Measurements from ENCODE around the gene EDA.
A peak's percentile ranks its signal among the peaks of the same experiment; 100 is the strongest.
"Not testable (repeated sequence)": the region's sequence is repeated elsewhere in the genome, so short reads cannot be mapped to it uniquely, and the experiment has no call there.

The EDA gene

GRCh38 chrX:69959712-69960111 is 343.8 kb downstream of the EDA start:
- no peak for DNase-seq (ENCODE audit: low spot score)

- DNase-seq (ENCODE audit: low spot score): no peak
Observed at GRCh38 chrX:69961365-69962072, 345.6 kb downstream of the EDA start.

- no peak for DNase-seq (ENCODE audit: low spot score)
Observed at GRCh38 chrX:69968950-69969349, 353.0 kb downstream of the EDA start.

DNA sequence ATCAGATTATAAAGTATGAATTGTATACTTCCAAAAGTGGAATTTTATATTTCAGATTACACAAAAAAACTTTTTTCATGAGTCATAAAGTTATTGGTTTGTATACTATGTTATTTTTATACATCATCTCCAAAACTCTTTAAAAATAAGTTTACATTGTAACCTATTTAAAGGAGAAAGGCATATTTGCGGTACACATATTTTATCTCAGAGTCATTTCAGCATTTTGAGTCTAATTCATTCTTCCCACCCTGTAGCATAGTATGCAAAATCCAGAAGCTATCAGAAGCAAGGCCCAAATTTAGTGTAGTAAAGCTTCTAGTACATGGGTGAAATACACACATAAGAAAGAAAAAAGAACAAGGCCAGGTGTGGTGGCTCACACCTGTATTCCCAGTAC is 353.5 kb downstream of the EDA start:
- DNase-seq (ENCODE audit: low spot score): no peak

- DNase-seq (ENCODE audit: low spot score): no peak
Observed at GRCh38 chrX:69987691-69988090, 371.8 kb downstream of the EDA start.

DNA sequence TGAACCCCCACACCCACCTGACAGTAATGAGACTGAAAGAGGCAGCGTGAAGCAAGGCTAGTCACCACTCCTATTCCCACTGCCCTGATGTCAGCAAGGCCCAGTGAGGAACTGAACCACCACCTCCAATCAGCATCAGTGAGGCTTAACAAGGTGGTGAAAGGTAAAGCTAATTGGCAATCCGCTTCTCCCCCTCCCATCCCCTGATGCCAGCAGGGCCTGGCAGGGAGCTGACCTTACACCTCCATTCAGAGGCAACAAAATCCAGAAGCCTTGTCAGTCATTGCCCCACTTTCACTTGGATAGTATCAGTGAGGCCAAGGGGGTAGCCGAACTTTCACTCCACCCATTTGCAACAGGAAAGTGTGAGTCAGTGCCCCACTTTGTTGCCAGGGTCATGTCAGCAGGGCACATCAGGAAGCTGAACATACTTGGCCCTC is 373.1 kb downstream of the EDA start:
- DNase-seq (ENCODE audit: low spot score): peak; percentile 19

GRCh38 chrX:69991685-69992084 is 375.8 kb downstream of the EDA start:
- DNase-seq (ENCODE audit: low spot score): no peak

DNA sequence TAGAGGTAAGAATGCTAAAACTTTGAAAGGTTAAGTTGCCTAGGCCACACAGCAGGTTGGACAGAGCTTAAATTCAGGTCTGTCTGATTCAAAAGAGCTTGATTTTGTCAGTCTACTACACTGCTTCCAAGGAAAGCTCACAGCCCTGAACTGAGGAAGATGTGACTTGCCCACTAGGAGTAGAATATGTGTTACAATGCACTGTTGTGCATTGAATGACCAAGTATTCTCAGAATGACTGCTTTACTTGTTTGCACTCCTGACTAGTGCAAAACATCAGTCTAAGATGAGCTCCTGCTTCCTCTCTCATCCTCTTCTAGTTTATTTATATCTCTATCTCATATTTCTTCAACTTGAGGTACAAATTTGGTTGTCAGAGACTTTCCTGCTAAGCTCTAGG is 377.6 kb downstream of the EDA start:
- no peak for DNase-seq (ENCODE audit: low spot score)

- no peak for DNase-seq (ENCODE audit: low spot score)
Observed at GRCh38 chrX:69995362-69996112, 379.6 kb downstream of the EDA start.

DNA sequence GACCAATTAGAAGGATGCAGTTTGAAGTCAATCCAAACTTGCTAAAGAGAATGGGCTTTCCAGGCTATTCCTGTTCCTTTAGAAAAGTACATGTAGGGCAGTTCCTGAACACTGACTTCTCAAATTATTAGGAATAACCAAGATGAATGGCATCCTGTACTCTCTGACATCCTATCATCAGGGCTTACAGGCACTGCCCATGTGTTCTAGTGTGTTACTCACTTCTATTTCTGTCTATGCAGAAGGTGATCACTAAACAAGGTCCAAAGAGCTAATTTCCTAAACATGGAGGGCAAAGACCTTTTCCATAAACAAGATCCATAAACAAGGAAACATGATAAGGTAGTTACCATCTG is 380.2 kb downstream of the EDA start:
- no peak for DNase-seq (ENCODE audit: low spot score)

DNA sequence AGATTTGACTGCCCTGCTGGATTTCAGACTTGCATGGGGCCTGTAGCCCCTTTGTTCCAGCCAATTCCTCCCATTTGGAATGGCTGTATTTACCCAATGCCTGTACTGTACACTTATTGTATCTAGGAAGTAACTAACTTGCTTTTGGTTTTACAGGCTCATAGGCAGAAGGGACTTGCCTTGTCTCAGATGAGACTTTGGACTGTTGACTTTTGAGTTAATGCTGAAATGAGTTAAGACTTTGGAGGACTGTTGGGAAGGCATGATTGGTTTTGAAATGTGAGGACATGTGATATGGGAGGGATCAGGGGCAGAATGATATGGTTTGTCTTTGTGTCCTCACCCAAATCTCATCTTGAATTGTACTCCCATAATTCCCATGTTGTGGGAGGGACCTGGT is 382.4 kb downstream of the EDA start:
- not testable (repeated sequence) for DNase-seq (ENCODE audit: low spot score)

GRCh38 chrX:70001269-70001668 is 385.4 kb downstream of the EDA start:
- no peak for DNase-seq (ENCODE audit: low spot score)

GRCh38 chrX:70001708-70002341 is 385.9 kb downstream of the EDA start:
- no peak for DNase-seq (ENCODE audit: low spot score)

GRCh38 chrX:70007946-70008345 is 392.0 kb downstream of the EDA start:
- DNase-seq (ENCODE audit: low spot score): no peak

- no peak for DNase-seq (ENCODE audit: low spot score)
Observed at GRCh38 chrX:70009049-70009448, 393.1 kb downstream of the EDA start.

DNA sequence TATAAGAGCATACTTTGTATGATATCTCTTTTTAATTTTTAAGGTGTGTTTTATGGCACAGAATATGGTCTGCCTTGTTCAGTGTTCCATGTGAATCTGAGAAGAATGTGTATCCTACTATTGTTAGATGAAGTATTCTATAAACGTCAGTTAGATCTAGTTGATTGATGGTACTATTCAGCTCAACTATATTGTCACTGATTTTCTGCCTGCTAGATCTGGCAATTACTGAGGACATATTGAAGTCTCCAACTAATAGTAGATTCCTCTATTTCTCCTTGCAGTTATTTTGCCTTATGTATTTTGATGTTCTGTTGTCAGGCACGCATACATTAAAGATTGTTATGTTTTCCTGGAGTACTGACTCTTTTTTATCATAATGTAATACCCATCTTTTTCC is 394.1 kb downstream of the EDA start:
- DNase-seq (ENCODE audit: low spot score): no peak

DNA sequence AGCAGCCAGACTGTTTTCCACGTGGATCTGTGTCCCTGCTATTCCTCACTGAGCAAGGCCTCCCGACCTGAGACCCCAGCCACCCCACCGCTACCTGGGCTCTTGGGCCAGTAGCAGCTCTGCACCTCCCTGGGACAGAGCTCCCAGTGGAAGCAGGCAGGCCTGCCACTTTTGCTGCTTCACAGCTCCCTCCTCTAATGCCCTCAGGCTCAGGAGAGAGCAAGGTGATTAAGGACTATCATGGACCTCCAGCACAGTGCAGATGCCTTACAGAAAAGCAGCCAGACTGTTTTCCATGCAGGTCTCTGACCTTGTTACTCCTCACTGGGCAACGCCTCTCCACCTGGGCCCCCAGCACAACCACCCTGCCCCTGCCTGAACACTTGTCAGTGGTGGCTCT is 396.8 kb downstream of the EDA start:
- no peak for DNase-seq (ENCODE audit: low spot score)

DNA sequence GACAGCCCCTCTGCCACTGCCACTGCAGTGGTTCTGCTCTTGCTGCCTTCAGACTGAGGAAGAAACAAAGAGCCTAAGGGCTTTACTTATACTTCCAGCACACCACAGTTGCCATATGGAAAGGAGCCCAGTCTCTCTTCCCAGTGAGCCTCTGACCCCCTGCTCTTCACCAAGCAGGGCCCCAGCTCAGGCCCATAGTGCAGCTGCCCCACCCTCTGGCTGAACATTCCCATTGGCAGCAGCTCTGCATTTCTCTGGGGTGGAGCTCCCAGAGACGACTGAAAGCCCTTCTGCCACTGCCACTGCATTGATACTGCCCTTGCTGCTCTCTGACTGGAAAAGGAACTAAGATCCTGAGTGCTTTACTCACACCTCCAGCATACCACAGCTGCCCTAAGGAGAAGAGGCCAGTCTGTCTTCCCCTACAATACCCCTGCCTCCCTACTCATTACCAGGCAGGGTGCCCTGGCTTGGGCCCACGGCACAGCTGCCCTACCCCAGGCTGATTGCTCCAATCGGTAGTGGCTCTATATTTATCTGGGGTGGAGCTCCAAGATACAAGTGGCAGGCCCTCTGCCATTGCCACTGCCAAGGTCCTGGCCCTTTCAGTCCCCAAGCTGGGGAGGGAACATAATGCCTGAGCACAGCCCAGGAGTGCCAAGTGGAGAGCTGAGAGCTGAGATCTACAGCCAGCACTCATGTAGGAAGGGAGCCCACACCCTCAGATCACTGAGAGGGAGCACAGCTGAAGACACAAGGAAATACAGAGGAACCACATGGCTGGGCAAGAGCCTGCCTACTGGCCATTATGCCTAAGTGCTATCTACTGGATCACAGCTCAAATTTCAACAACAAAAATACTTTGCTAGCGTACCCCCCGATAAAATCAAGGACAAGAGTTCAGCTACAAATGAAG is 397.8 kb downstream of the EDA start:
- no peak for DNase-seq (ENCODE audit: low spot score)

DNA sequence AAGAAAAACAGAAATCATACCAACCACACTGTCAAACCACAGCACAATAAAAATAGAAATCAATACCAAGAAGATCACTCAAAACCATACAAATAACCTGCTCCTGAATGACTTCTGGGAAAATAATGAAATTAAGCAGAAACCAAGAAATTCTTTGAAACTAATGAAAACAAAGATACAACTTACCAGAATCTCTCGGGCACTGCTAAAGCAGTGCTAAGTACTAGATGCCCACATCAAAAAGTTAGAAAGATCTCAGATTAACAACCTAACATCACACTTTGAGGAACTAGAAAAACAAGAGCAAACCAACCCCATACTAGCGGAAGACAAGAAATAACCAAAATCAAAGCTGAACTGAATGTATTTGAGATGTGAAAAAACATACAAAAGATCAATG is 400.6 kb downstream of the EDA start:
- no peak for DNase-seq (ENCODE audit: low spot score)

- no peak for DNase-seq (ENCODE audit: low spot score)
Observed at GRCh38 chrX:70022616-70023015, 406.7 kb downstream of the EDA start.

DNA sequence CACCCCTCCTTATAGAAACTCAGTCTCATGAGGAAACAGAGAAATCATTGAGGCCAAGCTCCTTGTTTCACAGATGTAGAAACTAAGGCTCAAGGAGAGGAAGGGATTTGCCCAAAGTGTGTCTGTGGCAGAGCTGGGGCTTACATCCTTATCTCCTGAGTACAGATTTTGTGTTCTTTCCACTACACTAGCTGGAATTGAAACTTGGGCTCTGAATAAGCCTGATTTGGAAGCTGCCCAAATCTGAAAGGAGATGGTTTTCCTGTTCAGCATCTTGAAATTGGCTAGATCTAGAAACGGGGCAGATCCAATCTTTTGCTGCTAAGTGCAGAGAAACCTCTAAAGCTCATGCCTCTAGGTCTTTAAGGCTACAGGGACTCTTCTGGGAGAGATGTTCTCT is 409.6 kb downstream of the EDA start:
- no peak for DNase-seq (ENCODE audit: low spot score)

DNA sequence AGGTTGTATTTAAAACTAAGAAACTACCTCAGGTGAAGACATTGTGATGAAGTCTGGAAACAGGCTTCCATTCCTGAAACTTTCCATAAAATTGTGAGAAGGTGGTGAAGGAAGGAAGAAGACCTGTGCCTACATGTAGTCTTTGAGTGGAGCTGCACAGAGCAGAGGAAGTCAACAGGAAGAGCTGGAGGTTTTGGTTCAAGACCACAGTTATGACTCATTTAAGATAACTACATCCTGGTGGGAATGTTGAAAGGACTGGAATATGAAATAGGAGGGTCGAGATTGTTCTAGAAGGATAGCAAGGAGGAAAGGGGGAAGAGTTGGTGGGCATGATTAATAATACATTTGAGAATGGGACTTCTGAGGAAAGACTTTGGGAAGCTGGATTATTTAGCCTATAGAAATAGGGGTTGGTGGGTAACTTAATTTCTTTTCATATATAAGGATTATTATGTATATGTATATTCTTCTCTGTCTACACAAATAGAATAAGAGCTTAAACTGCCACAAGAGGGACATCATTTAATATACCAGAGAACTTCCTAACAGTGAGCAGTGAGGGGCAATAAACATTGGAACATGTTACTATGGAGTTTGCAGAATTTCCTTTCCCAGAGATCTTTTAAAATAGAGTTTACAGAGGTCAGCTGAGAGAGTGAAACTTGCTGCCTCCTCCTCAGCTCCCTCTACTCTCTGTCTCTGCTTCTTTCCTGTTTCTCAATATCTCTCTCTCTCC is 410.4 kb downstream of the EDA start:
- DNase-seq (ENCODE audit: low spot score): no peak

Data from kidney capillary endothelial cell (primary cell).